Measurements from ENCODE around the gene RIMS4.
A peak's percentile ranks its signal among the peaks of the same experiment; 100 is the strongest.

RIMS4 gene

GRCh38 chr20:44759595-44759994 is 50.8 kb downstream of the RIMS4 start:
- DNase-seq: no peak

- no peak for DNase-seq
Measured at GRCh38 chr20:44758247-44759101, 51.9 kb downstream of the RIMS4 start.

GRCh38 chr20:44756956-44757355 is 53.4 kb downstream of the RIMS4 start:
- DNase-seq: no peak

GRCh38 chr20:44756011-44756688 is 54.2 kb downstream of the RIMS4 start:
- no peak for DNase-seq

GRCh38 chr20:44754554-44754953 is 55.8 kb downstream of the RIMS4 start:
- DNase-seq: no peak

- DNase-seq: no peak
Measured at GRCh38 chr20:44752099-44752931, 58.0 kb downstream of the RIMS4 start.

GRCh38 chr20:44750081-44750805 is 60.1 kb downstream of the RIMS4 start:
- no peak for DNase-seq

GRCh38 chr20:44748005-44748370 is 62.4 kb downstream of the RIMS4 start:
- DNase-seq: peak; percentile 53

- peak; percentile 99 for DNase-seq
Measured at GRCh38 chr20:44747166-44748004, 63.0 kb downstream of the RIMS4 start.

GRCh38 chr20:44746367-44747165 is 63.8 kb downstream of the RIMS4 start:
- DNase-seq: no peak

- DNase-seq: no peak
Measured at GRCh38 chr20:44745598-44746366, 64.6 kb downstream of the RIMS4 start, which contains the start of gene KCNK15. Gene KCNK15 (plus strand): TSS chr20:44745865. CDS start chr20:44745911, 46 bp downstream.

GRCh38 chr20:44745122-44745597 is 65.2 kb downstream of the RIMS4 start:
- DNase-seq: no peak

GRCh38 chr20:44743916-44744655 is 66.3 kb downstream of the RIMS4 start:
- no peak for DNase-seq

- DNase-seq: no peak
Measured at GRCh38 chr20:44743080-44743701, 67.2 kb downstream of the RIMS4 start.

GRCh38 chr20:44742304-44743079 is 67.9 kb downstream of the RIMS4 start:
- DNase-seq: no peak

GRCh38 chr20:44739942-44740341 is 70.4 kb downstream of the RIMS4 start:
- DNase-seq: no peak

- peak; percentile 73 for DNase-seq
Measured at GRCh38 chr20:44738813-44739477, 71.4 kb downstream of the RIMS4 start.
